Panc1 (cell line): ENCODE data around the gene RRH.
"Not testable (repeated sequence)": the region's sequence is repeated elsewhere in the genome, so short reads cannot be mapped to it uniquely, and the experiment has no call there.

Experiments used
- CTCF ChIP-seq: fragments of 450-650 bp; IDR thresholded peaks from 2 replicates; pipeline ENCODE4 v1.5.1; 2017; ENCODE audit warnings: mild to moderate bottlenecking
- POLR2AphosphoS5 ChIP-seq: IDR thresholded peaks from 2 replicates; pipeline ENCODE4 v1.6.1; 2012; ENCODE audit warnings: mild to moderate bottlenecking, low read depth, low read length, moderate library complexity
- SIN3A ChIP-seq: IDR thresholded peaks from 2 replicates; pipeline ENCODE4 v1.6.1; 2012; ENCODE audit warnings: low read depth, mild to moderate bottlenecking, low read length, moderate library complexity, borderline replicate concordance; ENCODE audit not compliant: insufficient read depth

GRCh38 chr4:109875553-109875952 lies 47.8 kb downstream of the RRH start:
- not testable (repeated sequence) for TF ChIP-seq POLR2AphosphoS5, CTCF, SIN3A
